Thymus (tissue), 11 donors: Measurements from ENCODE around the gene LGALS16. TPM values are rescaled to one million over a fixed set of nuclear protein-coding genes. Genes with fewer than 3 reads are reported as not detected.
A peak's percentile ranks its signal among the peaks of the same experiment; 100 is the strongest.
"Not testable (repeated sequence)": the region's sequence is repeated elsewhere in the genome, so short reads cannot be mapped to it uniquely, and the experiment has no call there.

Experiments used
- DNase-seq, 9 donors: peaks; one replicate each; pipeline ENCODE4 v3.0.0-alpha.2; 2013; ENCODE audit warnings: low spot score in 9 of 9, low read depth in 6 of 9, missing footprints in 1 of 9
- H3K27ac ChIP-seq, 2 donors: one replicate each; pipeline ENCODE4 v1.5.1; 2013; ENCODE audit warnings: control low read depth in 1 of 2, low read depth in 1 of 2, low read length in 1 of 2, mild to moderate bottlenecking in 1 of 2, moderate library complexity in 1 of 2
- H3K27me3 ChIP-seq, 2 donors: one replicate each; pipeline ENCODE4 v1.5.1; 2013; ENCODE audit warnings: low read length in 1 of 2; ENCODE audit not compliant: control insufficient read depth in 2 of 2, insufficient read depth in 1 of 2
- H3K36me3 ChIP-seq, 2 donors: one replicate each; pipeline ENCODE4 v1.5.1; 2013; ENCODE audit warnings: low read length in 1 of 2, mild to moderate bottlenecking in 1 of 2, moderate library complexity in 1 of 2; ENCODE audit not compliant: control insufficient read depth in 2 of 2, insufficient read depth in 2 of 2
- H3K4me1 ChIP-seq, 2 donors: one replicate each; pipeline ENCODE4 v1.5.1; 2013; ENCODE audit warnings: low read length in 2 of 2; ENCODE audit not compliant: control insufficient read depth in 2 of 2, insufficient read depth in 2 of 2
- H3K4me3 ChIP-seq, 2 donors: one replicate each; pipeline ENCODE4 v1.5.1; 2013; ENCODE audit warnings: low read length in 2 of 2, control low read depth in 1 of 2, mild to moderate bottlenecking in 1 of 2
- H3K9me3 ChIP-seq, 2 donors: one replicate each; pipeline ENCODE4 v1.5.1; 2013; ENCODE audit warnings: low read length in 1 of 2, mild to moderate bottlenecking in 1 of 2; ENCODE audit not compliant: control insufficient read depth in 2 of 2, insufficient read depth in 1 of 2
- WGBS: extraction: QIAGEN DNeasy Blood & Tissue Kit; methylation state at CpG from one replicate; pipeline ENCODE4 v1.1.7; 2013; 5-methylcytosine and 5-hydroxymethylcytosine counted together
- polyA plus RNA-seq: library from polyadenylated mRNA; stranded (reverse); fragments of 200-250 nt; gene quantifications from one replicate; pipeline ENCODE4 v1.2.3, GENCODE V29; 2013
- total RNA-seq: library from RNA; stranded (reverse); fragments of 120-200 nt; gene quantifications from one replicate; pipeline ENCODE4 v1.2.4, GENCODE V29; 2013
- donor health status: healthy.

LGALS16 gene
- total and polyA plus RNA-seq, 2 donors: 0.33 to 1.1 TPM

- Histone ChIP-seq H3K27me3 (no peaks in the 10 kb centered on the region), H3K36me3 (no peaks in the 10 kb centered on the region), H3K4me1 (no peaks in the 10 kb centered on the region), H3K4me3 (no peak overlapping the region), H3K27ac (no peak overlapping the region), H3K9me3 (no peaks in the 10 kb centered on the region)
- DNase-seq: peak in 7 of 9 donors; percentile 10 to 54 (median 24)
- 13% methylated on average over 9 of the region's 9 CpGs for WGBS
Observed at GRCh38 chr19:39671739-39672363, 16.1 kb downstream of the LGALS16 start.

GRCh38 chr19:39672473-39672872, 16.8 kb downstream of the LGALS16 start:
- Histone ChIP-seq H3K4me3 (no peak overlapping the region), H3K9me3 (no peaks in the 10 kb centered on the region), H3K4me1 (no peaks in the 10 kb centered on the region), H3K27ac (no peak overlapping the region), H3K27me3 (no peaks in the 10 kb centered on the region), H3K36me3 (no peaks in the 10 kb centered on the region)
- WGBS: 79% methylated on average over 5 of the region's 5 CpGs
- no peak for DNase-seq

GRCh38 chr19:39673862-39674261, 18.1 kb downstream of the LGALS16 start:
- H3K4me3 ChIP-seq, H3K36me3 ChIP-seq, H3K27ac ChIP-seq, DNase-seq, H3K4me1 ChIP-seq, H3K9me3 ChIP-seq, H3K27me3 ChIP-seq: not testable (repeated sequence)
- WGBS: 56% methylated on average over 1 of the region's 1 CpG

GRCh38 chr19:39676004-39676403, 20.3 kb downstream of the LGALS16 start:
- H3K4me3 ChIP-seq: no peak overlapping the region
- no peak for DNase-seq
- WGBS: 33% methylated on average over 3 of the region's 3 CpGs

GRCh38 chr19:39677961-39678889, 22.5 kb downstream of the LGALS16 start:
- 78% methylated on average over 10 of the region's 10 CpGs for WGBS
- Histone ChIP-seq H3K27ac (no peak overlapping the region), H3K4me3 (no peak overlapping the region), H3K36me3 (no peaks in the 10 kb centered on the region), H3K9me3 (no peaks in the 10 kb centered on the region), H3K27me3 (no peaks in the 10 kb centered on the region), H3K4me1 (no peaks in the 10 kb centered on the region)
- peak in 1 of 9 donors; percentile 1 for DNase-seq

More at GRCh38 chr19:39676004-39676403, 20.3 kb downstream of the LGALS16 start:
- Histone ChIP-seq H3K4me1 (no peaks in the 10 kb centered on the region), H3K9me3 (no peaks in the 10 kb centered on the region), H3K27me3 (no peaks in the 10 kb centered on the region), H3K36me3 (no peaks in the 10 kb centered on the region), H3K27ac (no peak overlapping the region)

GRCh38 chr19:39679056-39679790, 23.5 kb downstream of the LGALS16 start:
- 79% methylated on average over 10 of the region's 10 CpGs for WGBS
- DNase-seq: no peak
- H3K27ac ChIP-seq: no peak overlapping the region

GRCh38 chr19:39679791-39680168, 24.1 kb downstream of the LGALS16 start:
- WGBS: 97% methylated on average over 3 of the region's 3 CpGs
- DNase-seq: no peak
- no peaks in the 10 kb centered on the region for H3K36me3 ChIP-seq
- H3K4me3 ChIP-seq: no peak overlapping the region
- no peaks in the 10 kb centered on the region for H3K27me3 ChIP-seq
- no peaks in the 10 kb centered on the region for H3K4me1 ChIP-seq
- no peaks in the 10 kb centered on the region for H3K9me3 ChIP-seq
- no peak overlapping the region for H3K27ac ChIP-seq

More at GRCh38 chr19:39679056-39679790, 23.5 kb downstream of the LGALS16 start:
- Histone ChIP-seq H3K4me1 (no peaks in the 10 kb centered on the region), H3K36me3 (no peaks in the 10 kb centered on the region), H3K9me3 (no peaks in the 10 kb centered on the region), H3K27me3 (no peaks in the 10 kb centered on the region), H3K4me3 (no peak overlapping the region)

GRCh38 chr19:39680593-39680992, 24.9 kb downstream of the LGALS16 start:
- no peaks in the 10 kb centered on the region for H3K4me1 ChIP-seq
- no peak overlapping the region for H3K4me3 ChIP-seq
- WGBS: 91% methylated on average over 3 of the region's 3 CpGs
- no peak for DNase-seq
- H3K36me3 ChIP-seq: no peaks in the 10 kb centered on the region
- H3K27ac ChIP-seq: no peak overlapping the region
- H3K9me3 ChIP-seq: no peaks in the 10 kb centered on the region
- no peaks in the 10 kb centered on the region for H3K27me3 ChIP-seq

GRCh38 chr19:39681416-39681815, 25.7 kb downstream of the LGALS16 start:
- Histone ChIP-seq H3K27ac (no peak overlapping the region), H3K27me3 (no peaks in the 10 kb centered on the region), H3K9me3 (no peaks in the 10 kb centered on the region), H3K36me3 (no peaks in the 10 kb centered on the region), H3K4me3 (no peak overlapping the region), H3K4me1 (no peaks in the 10 kb centered on the region)
- DNase-seq: no peak
- 95% methylated on average over 5 of the region's 5 CpGs for WGBS
